IMR-90 (cell line): ENCODE results near the gene ATP5F1D. TPM values are rescaled to one million over a fixed set of nuclear protein-coding genes. Genes with fewer than 3 reads are reported as not detected.

Source experiments
- ATAC-seq: fragments of 200-7000 bp; cut with Tn5 transposase; 2 replicates; pipeline ENCODE4 v1.9.1; 2020; ENCODE audit warnings: low read depth, mild to moderate bottlenecking, moderate library complexity
- BruUV-seq: library from RNA; stranded (reverse); fragments of 400-500 nt; replicated peaks from 2 replicates; lab custom pipeline; 2021; lab: Mats Ljungman, UMichigan
- CTCF ChIA-PET: fragments of 300-600 bp; formaldehyde crosslinking; extraction: SDS; loops from one replicate; lab custom pipeline; 2021; ENCODE audit warnings: antibody characterized with exemption; lab: Yijun Ruan, JAX
- POLR2A ChIA-PET: fragments of 300-600 bp; sonication (Branson Sonifier 250); formaldehyde crosslinking; loops from one replicate; lab custom pipeline; 2022; ENCODE audit warnings: antibody characterized with exemption; ENCODE audit not compliant: unreplicated experiment; lab: Charles Lee
- DNase-seq: peaks from one replicate; pipeline ENCODE4 v3.0.0; 2013
- H2AFZ ChIP-seq: replicated peaks from 2 replicates; pipeline ENCODE3; 2013; ENCODE audit warnings: low read length, mild to moderate bottlenecking; ENCODE audit not compliant: poor library complexity
- H2AK5ac ChIP-seq: 2 replicates; pipeline ENCODE4 v1.6.1; 2013; ENCODE audit warnings: low read depth, low read length, inconsistent platforms
- H2AK9ac ChIP-seq: replicated peaks from 2 replicates; pipeline ENCODE3; 2013; ENCODE audit warnings: mild to moderate bottlenecking, low read depth, low read length, moderate library complexity; ENCODE audit not compliant: poor library complexity
- H2BK120ac ChIP-seq: 2 replicates; pipeline ENCODE4 v1.6.1; 2013; ENCODE audit warnings: low read depth, low read length, inconsistent platforms
- H2BK15ac ChIP-seq: 3 replicates; pipeline ENCODE4 v1.6.1; 2013; ENCODE audit warnings: low read depth, low read length, inconsistent platforms
- H2BK20ac ChIP-seq: 2 replicates; pipeline ENCODE4 v1.6.1; 2013; ENCODE audit warnings: low read depth, mild to moderate bottlenecking, inconsistent platforms, low read length, moderate library complexity
- H2BK5ac ChIP-seq: 2 replicates; pipeline ENCODE4 v1.6.1; 2013; ENCODE audit warnings: mild to moderate bottlenecking, low read depth, low read length, inconsistent platforms; ENCODE audit not compliant: poor library complexity, severe bottlenecking
- H3K14ac ChIP-seq: replicated peaks from 2 replicates; pipeline ENCODE4 v1.6.1; 2013; ENCODE audit warnings: low read depth, low read length, inconsistent platforms
- H3K18ac ChIP-seq: 2 replicates; pipeline ENCODE4 v1.6.1; 2013; ENCODE audit warnings: low read depth, low read length, control low read depth
- H3K23ac ChIP-seq: 2 replicates; pipeline ENCODE4 v1.6.1; 2013; ENCODE audit warnings: low read depth, low read length, inconsistent platforms
- H3K27ac ChIP-seq: 2 replicates; pipeline ENCODE4 v1.5.1; 2013; ENCODE audit warnings: mild to moderate bottlenecking, control low read depth, low read length; ENCODE audit not compliant: insufficient read depth
- H3K27me3 ChIP-seq: 2 replicates; pipeline ENCODE4 v1.6.1; 2013; ENCODE audit warnings: low read length; ENCODE audit not compliant: control insufficient read depth, insufficient read depth
- H3K36me3 ChIP-seq: 2 replicates; pipeline ENCODE4 v1.6.1; 2013; ENCODE audit warnings: low read length, mixed read lengths; ENCODE audit not compliant: control insufficient read depth, insufficient read depth
- H3K4ac ChIP-seq: 2 replicates; pipeline ENCODE4 v1.6.1; 2013; ENCODE audit warnings: low read depth, low read length, inconsistent platforms
- H3K4me1 ChIP-seq: 2 replicates; pipeline ENCODE4 v1.6.1; 2013; ENCODE audit warnings: low read length, mixed read lengths; ENCODE audit not compliant: control insufficient read depth, insufficient read depth
- H3K4me2 ChIP-seq: 2 replicates; pipeline ENCODE4 v1.6.1; 2013; ENCODE audit warnings: low read depth, mild to moderate bottlenecking, control low read depth, low read length, moderate library complexity
- H3K4me3 ChIP-seq: 2 replicates; pipeline ENCODE4 v1.5.1; 2013; ENCODE audit warnings: low read depth, mild to moderate bottlenecking, control low read depth, low read length, moderate library complexity; ENCODE audit not compliant: insufficient read depth
- H3K56ac ChIP-seq: 2 replicates; pipeline ENCODE4 v1.6.1; 2013; ENCODE audit warnings: low read length, inconsistent platforms; ENCODE audit not compliant: insufficient read depth; ENCODE audit errors: extremely low read depth
- H3K79me1 ChIP-seq, 2 experiments: 2 replicates each; pipeline ENCODE4 v1.6.1; 2013; ENCODE audit warnings: low read length in 2 of 2, inconsistent platforms in 1 of 2, low read depth in 1 of 2
- H3K9ac ChIP-seq: 2 replicates; pipeline ENCODE4 v1.6.1; 2013; ENCODE audit warnings: low read depth, low read length, control low read depth
- H3K9me1 ChIP-seq: 2 replicates; pipeline ENCODE4 v1.6.1; 2013; ENCODE audit warnings: low read length, inconsistent platforms; ENCODE audit not compliant: insufficient read depth
- H3K9me3 ChIP-seq: 2 replicates; pipeline ENCODE4 v1.6.1; 2013; ENCODE audit warnings: low read length; ENCODE audit not compliant: control insufficient read depth, insufficient read depth
- H4K20me1 ChIP-seq: 2 replicates; pipeline ENCODE4 v1.6.1; 2013; ENCODE audit warnings: low read length, inconsistent platforms; ENCODE audit not compliant: insufficient read depth
- H4K5ac ChIP-seq: 2 replicates; pipeline ENCODE4 v1.6.1; 2013; ENCODE audit warnings: mild to moderate bottlenecking, low read depth, low read length, control low read depth
- H4K8ac ChIP-seq, 2 experiments: 2 replicates each; pipeline ENCODE4 v1.6.1; 2013; ENCODE audit warnings: low read depth in 2 of 2, low read length in 2 of 2, control low read depth in 1 of 2, inconsistent platforms in 1 of 2
- H4K91ac ChIP-seq: 2 replicates; pipeline ENCODE4 v1.6.1; 2013; ENCODE audit warnings: low read depth, low read length, inconsistent platforms; ENCODE audit not compliant: insufficient read depth
- CEBPB ChIP-seq: IDR thresholded peaks from 2 replicates; pipeline ENCODE4 v1.6.1; 2012; ENCODE audit warnings: low read depth, low read length, improper control_type of control experiment
- ELK1 ChIP-seq: fragments of 150-350 bp; IDR thresholded peaks from 2 replicates; pipeline ENCODE4 v1.6.1; 2016; ENCODE audit warnings: low read depth, mild to moderate bottlenecking, low read length, moderate library complexity, borderline replicate concordance
- FOS ChIP-seq: fragments of 150-350 bp; IDR thresholded peaks from 2 replicates; pipeline ENCODE4 v1.6.1; 2016; ENCODE audit warnings: low read depth, low read length
- MAZ ChIP-seq: IDR thresholded peaks from 2 replicates; pipeline ENCODE4 v1.6.1; 2012; ENCODE audit warnings: low read depth, mild to moderate bottlenecking, low read length, improper control_type of control experiment, moderate library complexity, borderline replicate concordance
- MXI1 ChIP-seq: IDR thresholded peaks from 2 replicates; pipeline ENCODE4 v1.6.1; 2012; ENCODE audit warnings: low read depth, mild to moderate bottlenecking, low read length, moderate library complexity, borderline replicate concordance
- POLR2A ChIP-seq: IDR thresholded peaks from 2 replicates; pipeline ENCODE4 v1.6.1; 2012; ENCODE audit warnings: mild to moderate bottlenecking, low read depth, low read length
- RAD21 ChIP-seq: IDR thresholded peaks from 2 replicates; pipeline ENCODE4 v1.6.1; 2012; ENCODE audit warnings: low read length, improper control_type of control experiment
- USF2 ChIP-seq: fragments of 150-350 bp; IDR thresholded peaks from 2 replicates; pipeline ENCODE4 v1.6.1; 2017; ENCODE audit warnings: mild to moderate bottlenecking, antibody characterized with exemption, low read length, low read depth
- WGBS, 2 experiments: methylation state at CpG; one replicate each; pipeline versions ENCODE4 v1.1.5 to v1.1.7; 2013; ENCODE audit warnings: missing lambda C conversion rate in 2 of 2; ENCODE audit not compliant: insufficient read length in 1 of 2; ENCODE audit errors: extremely low coverage in 2 of 2; 5-methylcytosine and 5-hydroxymethylcytosine counted together
- dilution Hi-C: fragments of 300-500 bp; cut with HindIII; formaldehyde crosslinking; loops from one replicate; pipeline ENCODE4 v1.14.3; 2018; ENCODE audit warnings: low sequenced_read_pairs; ENCODE audit not compliant: unreplicated experiment
- in situ Hi-C: fragments of 300-500 bp; cut with MboI; formaldehyde crosslinking; loops from 3 replicates; pipeline ENCODE4 v1.14.3; 2019; ENCODE audit warnings: low sequenced_read_pairs, inconsistent platforms, mixed read lengths
- intact Hi-C: fragments of 100-400 bp; cut with micrococcal nuclease; formaldehyde crosslinking; loops from 2 replicates; pipeline ENCODE4 v1.10.0; 2022
- polyA plus RNA-seq, 3 experiments: library from polyadenylated mRNA; depleted of rRNA; stranded (reverse); fragments of >200 nt; gene quantifications; 2 replicates each; pipeline ENCODE4 v1.2.3, GENCODE V29; 2012; ENCODE audit warnings: low replicate concordance in 1 of 3
- total RNA-seq: library from RNA; depleted of rRNA; stranded (reverse); fragments of >200 nt; gene quantifications from 2 replicates; pipeline ENCODE4 v1.2.3, GENCODE V29; 2012

Gene ATP5F1D
- total and polyA plus RNA-seq, 2 of the 4 experiments (the other 2 are of a cell fraction): 7.3 to 140 TPM

GRCh38 chr19:1213391-1214286, 27.9 kb upstream of the ATP5F1D start (continued):
- TF ChIP-seq ELK1: no peak

- no peak overlapping the region for H2AFZ ChIP-seq
- CTCF ChIA-PET: no interaction called here
- peak overlapping the region in 1 of 2 experiments; percentile 58; a peak in 2 of 4 replicates for H4K8ac ChIP-seq
- H3K27ac ChIP-seq: 0 out of 2 replicates have a peak overlapping the region, but pooled peaks have one; percentile 0
- no peak overlapping the region for H3K56ac ChIP-seq
- TF ChIP-seq FOS: no peak
- TF ChIP-seq POLR2A: no peak
- no peak for TF ChIP-seq USF2
- no peak for TF ChIP-seq CEBPB
- TF ChIP-seq MXI1: no peak
- TF ChIP-seq RAD21: no peak
- TF ChIP-seq MAZ: no peak
- dilution Hi-C loops: no loop called here
- no peaks in the 10 kb centered on the region for H3K27me3 ChIP-seq
- peak overlapping the region; percentile 62 for H2AK9ac ChIP-seq
- H3K79me1 ChIP-seq: peaks cover 12 to 87% of the 10 kb centered on the region in 2 experiments
- intact Hi-C loops: no loop called here
- POLR2A ChIA-PET: no interaction called here
- no peak overlapping the region for H3K4me2 ChIP-seq
- H4K91ac ChIP-seq: peak overlapping the region; percentile 60
- peak overlapping the region; percentile 98 for H2AK5ac ChIP-seq
- peaks cover 14% of the 10 kb centered on the region; the same call in 1 of the 2 replicates for H3K36me3 ChIP-seq
- no peak overlapping the region for H3K4me3 ChIP-seq
- peak overlapping the region; percentile 69 for H3K4ac ChIP-seq
- H3K9ac ChIP-seq: no peak overlapping the region
- H3K23ac ChIP-seq: peak overlapping the region; percentile 23
- H3K4me1 ChIP-seq: peaks cover 22% of the 10 kb centered on the region
- H3K18ac ChIP-seq: no peak overlapping the region
- H4K5ac ChIP-seq: 0 out of 2 replicates have a peak overlapping the region, but pooled peaks have one; percentile 7
- peak overlapping the region; percentile 19 for H2BK5ac ChIP-seq
- no peaks in the 10 kb centered on the region for H3K9me3 ChIP-seq
- ATAC-seq (no peak), DNase-seq (no peak)
- peak overlapping the region; percentile 43; the same call in 1 of the 2 replicates for H2BK120ac ChIP-seq
- H3K14ac ChIP-seq: no peak overlapping the region
- peaks cover 77% of the 10 kb centered on the region for H4K20me1 ChIP-seq
- WGBS, 2 experiments: 100% methylated on average over 3 of the region's 21 CpGs; no CpG with 5 or more reads in 1 of the 2 experiments
- in situ Hi-C loops: no loop called here
- peak overlapping the region; percentile 35; the same call in 1 of the 2 replicates for H2BK20ac ChIP-seq
- H2BK15ac ChIP-seq: no peak overlapping the region
- peaks cover 24% of the 10 kb centered on the region for H3K9me1 ChIP-seq
- no TSS peak for BruUV-seq
Observed at GRCh38 chr19:1214299-1214861, 27.2 kb upstream of the ATP5F1D start.
